Measurements from ENCODE around the gene ERLIN1.
"Not testable (repeated sequence)": the region's sequence is repeated elsewhere in the genome, so short reads cannot be mapped to it uniquely, and the experiment has no call there.

Gene ERLIN1

DNA sequence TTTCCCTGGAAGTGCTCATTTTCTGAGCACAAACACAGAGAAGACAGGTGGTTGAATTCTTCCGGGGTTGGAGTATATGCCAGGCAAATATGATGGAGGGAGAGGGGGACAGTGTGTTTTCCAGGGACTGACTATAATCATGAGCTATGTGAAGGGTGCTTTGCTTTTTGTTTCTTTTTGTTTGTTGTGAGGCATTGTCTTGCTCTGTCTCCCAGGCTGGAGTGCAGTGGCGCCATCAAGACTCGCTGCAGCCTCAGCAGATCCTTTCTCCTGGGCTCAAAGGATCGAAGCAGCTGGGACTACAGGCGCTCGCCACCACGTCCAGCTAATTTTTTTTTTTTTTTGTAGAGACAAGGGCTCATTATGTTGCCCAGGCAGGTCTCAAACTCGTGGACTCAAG, 56.9 kb downstream of the ERLIN1 start:
- TF ChIP-seq POLR2A (IDR thresholded peaks at IDR 0.05; ENCODE audit: low read depth, low read length) (no peak), TAF1 (IDR thresholded peaks at IDR 0.05; ENCODE audit: borderline replicate concordance, low read depth, low read length) (no peak), POLR2AphosphoS5 (IDR thresholded peaks at IDR 0.05; ENCODE audit: low read depth, low read length) (no peak)
- DNase-seq (ENCODE audit: insufficient read length) (no peak), FAIRE-seq (no peak)

DNA sequence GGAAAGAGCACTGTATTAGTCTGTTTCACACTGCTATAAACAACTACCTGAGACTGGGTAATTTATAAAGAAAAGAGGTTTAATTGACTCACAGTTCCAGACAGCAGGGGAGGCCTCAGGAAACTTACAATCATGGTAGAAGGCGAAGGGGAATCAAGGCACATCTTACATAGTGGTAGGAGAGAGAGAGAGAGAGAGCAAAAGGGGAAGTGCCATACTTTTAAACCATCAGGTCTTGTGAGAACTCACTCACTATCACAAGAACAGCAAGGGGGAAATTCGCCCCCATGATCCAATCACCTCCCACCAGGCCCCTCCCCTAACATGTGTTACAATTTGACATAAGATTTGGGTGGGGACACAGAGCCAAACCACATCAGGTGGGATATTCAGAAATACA, 60.5 kb downstream of the ERLIN1 start:
- DNase-seq (ENCODE audit: insufficient read length); FAIRE-seq: not testable (repeated sequence)

DNA sequence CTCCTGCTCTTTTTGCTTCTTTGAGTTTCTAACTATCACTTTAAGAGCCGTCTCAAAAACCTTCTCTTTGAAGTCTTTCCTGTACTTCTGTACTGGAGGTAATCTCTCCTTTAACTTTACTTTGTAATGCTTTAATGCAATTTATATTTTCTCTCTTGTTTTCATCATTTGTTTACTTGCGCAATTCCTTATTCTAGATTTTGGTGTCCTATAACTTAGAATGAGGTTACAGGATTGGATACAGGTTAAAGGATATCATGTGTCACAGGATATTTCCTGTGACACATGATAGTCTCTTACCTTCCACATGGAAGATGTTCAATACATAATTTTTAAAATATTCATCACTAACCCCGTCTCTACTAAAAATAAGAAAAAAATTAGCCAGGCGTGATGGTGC, 61.7 kb downstream of the ERLIN1 start:
- TF ChIP-seq POLR2A (IDR thresholded peaks at IDR 0.05; ENCODE audit: low read depth, low read length) (no peak), POLR2AphosphoS5 (IDR thresholded peaks at IDR 0.05; ENCODE audit: low read depth, low read length) (no peak), TAF1 (IDR thresholded peaks at IDR 0.05; ENCODE audit: borderline replicate concordance, low read depth, low read length) (no peak)
- FAIRE-seq: no peak
- DNase-seq (ENCODE audit: insufficient read length): no peak

DNA sequence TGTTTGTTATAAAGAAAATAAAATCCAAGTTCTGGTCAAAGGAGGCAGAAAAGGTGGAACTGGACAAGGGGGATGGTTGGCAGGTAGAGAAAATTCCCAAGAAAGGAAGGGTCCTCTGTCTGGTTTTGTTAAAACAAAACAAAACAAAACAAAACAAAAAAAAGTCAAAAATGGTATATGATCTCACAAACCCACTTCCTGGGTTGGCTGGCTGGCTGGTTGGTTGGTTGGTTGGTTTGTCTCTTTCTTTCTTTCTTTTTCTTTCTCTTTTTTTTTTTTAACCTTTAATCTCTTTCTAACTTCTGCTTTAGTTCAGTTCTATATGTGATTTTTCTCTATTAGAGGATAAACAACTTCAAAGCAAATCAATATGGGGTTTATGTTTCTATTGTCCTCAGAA, 63.0 kb downstream of the ERLIN1 start:
- TF ChIP-seq POLR2A (IDR thresholded peaks at IDR 0.05; ENCODE audit: low read depth, low read length) (no peak), TAF1 (IDR thresholded peaks at IDR 0.05; ENCODE audit: borderline replicate concordance, low read depth, low read length) (no peak), POLR2AphosphoS5 (IDR thresholded peaks at IDR 0.05; ENCODE audit: low read depth, low read length) (no peak)
- FAIRE-seq (peak; percentile 44), DNase-seq (ENCODE audit: insufficient read length) (no peak)

DNA sequence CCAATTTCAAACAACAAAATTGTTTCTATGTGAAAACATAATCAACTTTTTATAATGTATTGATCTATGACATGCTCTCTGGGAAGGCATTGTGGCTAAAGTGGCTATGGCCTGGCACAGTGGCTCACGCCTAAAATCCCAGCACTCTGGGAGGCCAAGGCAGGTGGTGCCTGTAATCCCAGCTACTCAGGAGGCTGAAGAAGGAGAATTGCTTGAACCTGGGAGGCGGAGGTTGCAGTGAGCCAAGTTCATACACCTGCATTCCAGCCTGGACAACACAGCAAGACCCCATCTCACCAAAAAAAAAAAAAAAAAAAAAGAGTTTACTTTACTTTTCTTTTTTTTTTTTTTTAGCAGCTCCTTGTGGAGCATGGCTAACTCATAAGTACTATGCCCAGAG, 65.3 kb downstream of the ERLIN1 start:
- no peak for DNase-seq (ENCODE audit: insufficient read length)
- TF ChIP-seq TAF1 (IDR thresholded peaks at IDR 0.05; ENCODE audit: borderline replicate concordance, low read depth, low read length) (no peak), POLR2A (IDR thresholded peaks at IDR 0.05; ENCODE audit: low read depth, low read length) (no peak), POLR2AphosphoS5 (IDR thresholded peaks at IDR 0.05; ENCODE audit: low read depth, low read length) (no peak)
- no peak for FAIRE-seq

DNA sequence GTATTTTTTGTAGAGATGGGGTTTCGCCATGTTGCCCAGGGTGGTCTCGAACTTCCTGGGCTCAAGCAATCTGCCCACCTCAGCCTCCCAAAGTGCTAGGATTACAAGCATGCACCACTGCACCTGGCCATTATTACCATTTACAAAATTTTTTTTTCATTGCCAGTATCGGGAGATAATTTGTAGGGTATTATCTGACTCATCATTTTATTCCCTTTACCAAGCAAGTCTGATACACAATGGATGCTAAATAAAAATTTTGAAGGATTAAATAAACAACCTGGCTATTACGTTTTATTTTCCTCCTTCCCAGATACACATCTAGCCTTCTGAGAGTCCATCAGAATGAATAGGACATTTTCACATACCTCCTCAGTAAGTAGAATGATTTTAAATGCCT, 66.1 kb downstream of the ERLIN1 start:
- TF ChIP-seq POLR2A (IDR thresholded peaks at IDR 0.05; ENCODE audit: low read depth, low read length) (no peak), TAF1 (IDR thresholded peaks at IDR 0.05; ENCODE audit: borderline replicate concordance, low read depth, low read length) (no peak), POLR2AphosphoS5 (IDR thresholded peaks at IDR 0.05; ENCODE audit: low read depth, low read length) (no peak)
- DNase-seq (ENCODE audit: insufficient read length) (no peak), FAIRE-seq (no peak)

DNA sequence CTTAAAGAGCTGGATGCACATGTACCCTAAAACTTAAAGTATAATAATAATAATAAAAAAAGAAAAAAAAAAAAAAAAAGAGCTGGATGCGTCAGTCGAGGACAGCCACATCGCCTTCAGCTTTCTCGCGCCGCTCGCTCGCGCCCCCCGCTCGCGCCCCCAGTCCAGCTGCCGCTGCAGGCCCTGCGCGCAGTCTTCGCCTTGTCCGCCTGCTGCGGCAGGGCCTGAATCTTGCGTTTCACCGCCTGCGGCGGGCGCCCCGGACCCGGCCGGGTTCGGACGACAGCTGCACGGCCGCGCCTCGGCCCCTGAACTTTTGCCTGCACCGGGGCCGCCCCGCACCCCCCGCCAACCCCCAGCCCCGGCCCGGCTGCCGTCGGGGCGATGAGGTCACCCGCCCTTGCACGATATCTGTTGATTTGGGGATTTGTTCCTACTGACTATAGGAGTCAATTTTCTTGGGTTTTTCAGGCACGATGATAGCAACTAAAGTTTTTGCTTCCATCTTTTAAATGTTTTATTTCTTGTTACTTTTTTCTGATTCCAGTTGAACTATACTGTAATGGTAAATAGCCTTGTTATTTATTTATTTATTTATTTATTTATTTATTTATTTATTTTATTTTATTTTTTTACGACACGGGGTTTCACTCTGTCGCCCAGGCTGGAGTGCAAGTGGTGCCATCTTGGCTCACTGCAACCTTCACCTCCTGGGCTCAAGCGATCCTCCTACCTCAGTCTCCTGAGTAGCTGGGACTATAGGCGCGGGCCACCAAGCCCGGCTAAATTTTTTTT, 70.7 kb downstream of the ERLIN1 start:
- TF ChIP-seq POLR2AphosphoS5 (IDR thresholded peaks at IDR 0.05; ENCODE audit: low read depth, low read length): no peak
- TF ChIP-seq POLR2A (IDR thresholded peaks at IDR 0.05; ENCODE audit: low read depth, low read length): no peak
- no peak for TF ChIP-seq TAF1 (IDR thresholded peaks at IDR 0.05; ENCODE audit: borderline replicate concordance, low read depth, low read length)
- DNase-seq (ENCODE audit: insufficient read length) (no peak), FAIRE-seq (no peak)

DNA sequence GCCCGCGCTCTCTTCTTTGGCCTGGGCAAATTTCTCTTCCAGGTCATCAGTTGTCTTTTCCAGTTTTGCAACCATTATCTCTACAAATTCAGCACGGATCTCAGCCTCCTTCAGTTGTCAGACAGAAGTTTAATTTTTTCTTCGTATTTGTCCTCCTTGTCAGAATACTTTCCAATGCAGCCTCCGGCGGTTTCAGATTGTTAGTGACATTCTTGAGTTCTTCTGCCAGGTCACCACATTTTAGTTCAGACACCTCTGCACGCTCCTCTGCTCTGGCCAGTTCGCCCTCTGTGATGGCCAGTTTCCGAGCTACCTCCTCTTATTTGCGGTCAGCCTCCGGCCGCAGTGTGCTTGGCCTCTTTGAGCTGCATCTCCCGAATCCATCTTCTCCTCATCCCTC, 71.4 kb downstream of the ERLIN1 start:
- FAIRE-seq (no peak), DNase-seq (ENCODE audit: insufficient read length) (no peak)
- TF ChIP-seq POLR2A (IDR thresholded peaks at IDR 0.05; ENCODE audit: low read depth, low read length): no peak
- no peak for TF ChIP-seq TAF1 (IDR thresholded peaks at IDR 0.05; ENCODE audit: borderline replicate concordance, low read depth, low read length)
- TF ChIP-seq POLR2AphosphoS5 (IDR thresholded peaks at IDR 0.05; ENCODE audit: low read depth, low read length): no peak

DNA sequence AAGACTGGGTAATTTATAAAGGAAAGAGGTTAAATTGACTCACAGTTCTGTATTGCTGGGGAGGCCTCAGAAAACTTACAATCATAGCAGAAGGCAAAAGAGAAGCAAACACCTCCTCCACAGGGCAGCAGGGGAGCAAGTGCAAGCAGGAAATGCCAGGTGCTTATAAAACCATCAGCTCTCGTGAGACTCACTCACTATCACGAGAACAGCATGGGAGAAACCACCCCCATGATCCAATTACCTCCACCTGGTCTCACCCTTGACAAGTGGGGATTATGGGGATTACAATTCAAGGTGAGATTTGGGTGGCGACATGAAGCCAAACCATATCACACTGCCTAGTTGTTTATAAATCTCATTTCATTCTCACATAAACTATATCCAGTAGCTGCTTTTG, 76.2 kb downstream of the ERLIN1 start:
- FAIRE-seq (no peak), DNase-seq (ENCODE audit: insufficient read length) (no peak)
- TF ChIP-seq TAF1 (IDR thresholded peaks at IDR 0.05; ENCODE audit: borderline replicate concordance, low read depth, low read length): no peak

DNA sequence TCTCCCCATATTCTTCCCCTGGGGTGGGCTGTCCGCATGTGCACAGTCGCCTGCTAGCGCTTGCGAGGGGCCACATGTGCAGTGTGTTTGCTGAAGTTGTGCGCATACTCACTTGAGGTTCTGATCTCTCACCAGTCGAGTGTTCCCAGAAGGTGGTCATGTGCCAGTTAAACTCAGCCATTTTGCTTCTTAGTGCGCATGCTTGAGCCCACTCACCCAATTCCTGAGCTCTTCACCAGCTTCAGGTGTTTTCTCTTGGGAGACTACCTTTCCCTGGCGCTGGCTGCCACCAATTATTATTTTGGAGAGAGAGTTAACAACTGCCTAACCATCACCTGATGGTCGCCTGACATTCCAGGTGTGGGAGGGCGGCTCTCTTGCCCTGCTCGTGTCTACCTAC, 79.0 kb downstream of the ERLIN1 start:
- FAIRE-seq (no peak), DNase-seq (ENCODE audit: insufficient read length) (no peak)
- no peak for TF ChIP-seq POLR2A (IDR thresholded peaks at IDR 0.05; ENCODE audit: low read depth, low read length)
- TF ChIP-seq POLR2AphosphoS5 (IDR thresholded peaks at IDR 0.05; ENCODE audit: low read depth, low read length): no peak
- no peak for TF ChIP-seq TAF1 (IDR thresholded peaks at IDR 0.05; ENCODE audit: borderline replicate concordance, low read depth, low read length)

DNA sequence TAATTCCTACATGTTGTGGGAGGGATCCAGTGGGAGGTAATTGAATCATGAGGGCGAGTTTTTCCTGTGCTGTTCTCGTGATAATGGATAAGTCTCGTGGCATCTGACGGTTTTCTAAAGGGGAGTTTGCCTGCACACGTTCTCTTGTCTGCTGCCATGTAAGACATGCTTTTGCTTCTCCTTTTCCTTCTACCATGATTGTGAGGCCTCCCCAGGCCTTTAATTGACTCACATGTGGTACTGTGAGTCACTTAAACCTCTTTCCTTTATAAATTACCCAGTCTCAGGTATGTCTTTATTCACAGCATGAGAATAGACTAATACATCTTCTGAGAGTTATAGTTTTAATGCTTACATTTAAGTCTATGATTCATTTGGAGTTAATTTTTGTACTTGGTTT, 81.5 kb downstream of the ERLIN1 start:
- DNase-seq (ENCODE audit: insufficient read length) (no peak), FAIRE-seq (no peak)
- TF ChIP-seq POLR2AphosphoS5 (IDR thresholded peaks at IDR 0.05; ENCODE audit: low read depth, low read length) (no peak), TAF1 (IDR thresholded peaks at IDR 0.05; ENCODE audit: borderline replicate concordance, low read depth, low read length) (no peak), POLR2A (IDR thresholded peaks at IDR 0.05; ENCODE audit: low read depth, low read length) (no peak)

DNA sequence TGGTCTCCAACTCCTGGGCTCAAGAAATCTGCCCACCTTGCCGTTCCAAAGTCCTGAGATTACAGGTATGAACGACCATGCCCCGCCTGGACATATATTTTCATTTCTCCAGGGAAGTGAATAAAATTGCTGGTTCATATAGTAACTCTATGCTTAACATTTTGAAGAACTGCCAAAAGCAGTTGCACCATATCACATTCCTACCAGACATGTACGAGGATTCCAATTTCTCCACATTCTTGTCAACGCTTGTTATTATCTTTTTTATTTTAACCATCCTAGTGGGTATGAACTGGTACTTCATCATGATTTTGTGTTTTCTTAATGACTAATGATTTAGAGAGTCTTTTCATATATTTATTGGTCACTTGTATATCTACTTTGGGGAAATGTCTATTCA, 82.2 kb downstream of the ERLIN1 start:
- TF ChIP-seq POLR2AphosphoS5 (IDR thresholded peaks at IDR 0.05; ENCODE audit: low read depth, low read length) (no peak), TAF1 (IDR thresholded peaks at IDR 0.05; ENCODE audit: borderline replicate concordance, low read depth, low read length) (no peak), POLR2A (IDR thresholded peaks at IDR 0.05; ENCODE audit: low read depth, low read length) (no peak)
- no peak for DNase-seq (ENCODE audit: insufficient read length)
- FAIRE-seq: no peak
